MM.1S (cell line): Measurements from ENCODE around the gene ANGPT4.

Experiments
- DNase-seq: peaks from one replicate; pipeline ENCODE4 v3.0.0-alpha.2; 2015
- H2AFZ ChIP-seq: fragments of 300-600 bp; sonication (generic); 2 replicates; pipeline ENCODE4 v1.6.0; 2016; ENCODE audit warnings: antibody characterized with exemption, low read length
- H3F3A ChIP-seq: fragments of 300-600 bp; sonication (generic); 2 replicates; pipeline ENCODE4 v1.6.1; 2016; ENCODE audit warnings: mild to moderate bottlenecking, antibody characterized with exemption, low read length, moderate library complexity, mixed read lengths; ENCODE audit not compliant: insufficient read depth
- H3K27ac ChIP-seq: fragments of 300-600 bp; sonication (generic); 2 replicates; pipeline ENCODE4 v1.5.1; 2016; ENCODE audit warnings: mild to moderate bottlenecking, low read length
- H3K27me3 ChIP-seq: fragments of 300-600 bp; sonication (generic); replicated peaks from 2 replicates; pipeline ENCODE4 v1.6.0; 2016; ENCODE audit warnings: low read length; ENCODE audit not compliant: insufficient read depth
- H3K36me3 ChIP-seq: fragments of 300-600 bp; sonication (generic); replicated peaks from 2 replicates; pipeline ENCODE4 v1.6.1; 2016; ENCODE audit warnings: mild to moderate bottlenecking, low read length, mixed read lengths; ENCODE audit not compliant: insufficient read depth
- H3K4me1 ChIP-seq: fragments of 300-600 bp; sonication (generic); 2 replicates; pipeline ENCODE4 v1.6.1; 2016; ENCODE audit warnings: low read length, mixed read lengths
- H3K4me2 ChIP-seq: fragments of 300-600 bp; sonication (generic); 2 replicates; pipeline ENCODE4 v1.6.0; 2016; ENCODE audit warnings: low read depth, low read length
- H3K4me3 ChIP-seq: fragments of 300-600 bp; sonication (generic); 2 replicates; pipeline ENCODE4 v1.5.1; 2016; ENCODE audit warnings: low read length, mixed read lengths
- H3K79me2 ChIP-seq: fragments of 300-600 bp; sonication (generic); 2 replicates; pipeline ENCODE4 v1.6.1; 2016; ENCODE audit warnings: mixed run types, low read length, mixed read lengths
- H3K9ac ChIP-seq: fragments of 300-600 bp; sonication (generic); 2 replicates; pipeline ENCODE4 v1.6.1; 2016; ENCODE audit warnings: low read length, mixed read lengths
- H3K9me2 ChIP-seq: fragments of 300-600 bp; sonication (generic); replicated peaks from 2 replicates; pipeline ENCODE4 v1.6.1; 2016; ENCODE audit warnings: mild to moderate bottlenecking, low read length, mixed read lengths; ENCODE audit not compliant: insufficient read depth
- H3K9me3 ChIP-seq: fragments of 300-600 bp; sonication (generic); replicated peaks from 2 replicates; pipeline ENCODE4 v1.6.1; 2016; ENCODE audit warnings: mild to moderate bottlenecking, low read length, mixed read lengths; ENCODE audit not compliant: insufficient read depth
- H4K20me1 ChIP-seq: fragments of 300-600 bp; sonication (generic); 2 replicates; pipeline ENCODE4 v1.6.1; 2016; ENCODE audit warnings: mild to moderate bottlenecking, low read length, moderate library complexity, mixed read lengths; ENCODE audit not compliant: insufficient read depth
- EZH2 ChIP-seq: fragments of 300-600 bp; sonication (generic); optimal IDR thresholded peaks from 2 replicates; pipeline ENCODE3; 2017; ENCODE audit warnings: low read depth, mild to moderate bottlenecking, antibody characterized with exemption, low read length, mixed read lengths
- EZH2phosphoT487 ChIP-seq: fragments of 300-600 bp; sonication (generic); IDR thresholded peaks from 2 replicates; pipeline ENCODE4 v1.6.1; 2018; ENCODE audit warnings: antibody characterized with exemption, low read length
- TF ChIP-seq, protein P1 (sequence below): fragments of 300-600 bp; sonication (generic); IDR thresholded peaks from 2 replicates; pipeline ENCODE4 v1.5.1; 2016; ENCODE audit warnings: antibody characterized with exemption, low read length, mixed read lengths

Gene ANGPT4

DNA sequence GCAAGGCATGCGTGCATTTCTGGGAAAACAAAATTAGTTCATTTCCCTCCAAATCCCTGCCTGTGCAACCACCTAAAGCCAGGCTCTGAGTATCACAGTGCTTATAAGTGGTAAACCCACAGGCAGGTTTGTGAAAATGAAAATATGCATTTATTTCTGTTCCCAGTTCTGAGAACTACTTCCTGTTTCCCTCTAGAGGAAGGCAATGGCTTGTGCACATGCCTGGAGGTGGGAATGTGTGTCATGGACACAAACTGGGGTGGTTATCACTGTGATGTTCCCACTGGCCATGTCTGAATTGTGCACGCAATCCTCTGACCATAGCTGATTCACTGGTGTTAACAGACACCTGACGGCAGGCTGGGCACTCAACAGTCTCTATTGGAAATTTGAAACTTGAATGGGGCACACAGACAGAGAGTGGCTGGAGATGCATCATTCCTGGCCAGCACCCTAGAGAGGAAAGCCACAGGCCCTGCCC lies 56.3 kb downstream of the ANGPT4 start:
- H3K4me2 ChIP-seq, result peak overlapping the region; percentile 13; the same call in 1 of the 2 replicates
- DNase-seq, result no peak
- H2AFZ ChIP-seq, result no peak overlapping the region
- no peaks in the 10 kb centered on the region for H3F3A ChIP-seq
- H3K79me2 ChIP-seq, result no peaks in the 10 kb centered on the region
- H4K20me1 ChIP-seq, result no peaks in the 10 kb centered on the region
- no peak overlapping the region for H3K9ac ChIP-seq
- H3K9me2 ChIP-seq, result no peaks in the 10 kb centered on the region
- H3K27ac ChIP-seq, result no peak overlapping the region
- TF ChIP-seq EZH2phosphoT487, result no peak
- TF ChIP-seq, protein P1, sequence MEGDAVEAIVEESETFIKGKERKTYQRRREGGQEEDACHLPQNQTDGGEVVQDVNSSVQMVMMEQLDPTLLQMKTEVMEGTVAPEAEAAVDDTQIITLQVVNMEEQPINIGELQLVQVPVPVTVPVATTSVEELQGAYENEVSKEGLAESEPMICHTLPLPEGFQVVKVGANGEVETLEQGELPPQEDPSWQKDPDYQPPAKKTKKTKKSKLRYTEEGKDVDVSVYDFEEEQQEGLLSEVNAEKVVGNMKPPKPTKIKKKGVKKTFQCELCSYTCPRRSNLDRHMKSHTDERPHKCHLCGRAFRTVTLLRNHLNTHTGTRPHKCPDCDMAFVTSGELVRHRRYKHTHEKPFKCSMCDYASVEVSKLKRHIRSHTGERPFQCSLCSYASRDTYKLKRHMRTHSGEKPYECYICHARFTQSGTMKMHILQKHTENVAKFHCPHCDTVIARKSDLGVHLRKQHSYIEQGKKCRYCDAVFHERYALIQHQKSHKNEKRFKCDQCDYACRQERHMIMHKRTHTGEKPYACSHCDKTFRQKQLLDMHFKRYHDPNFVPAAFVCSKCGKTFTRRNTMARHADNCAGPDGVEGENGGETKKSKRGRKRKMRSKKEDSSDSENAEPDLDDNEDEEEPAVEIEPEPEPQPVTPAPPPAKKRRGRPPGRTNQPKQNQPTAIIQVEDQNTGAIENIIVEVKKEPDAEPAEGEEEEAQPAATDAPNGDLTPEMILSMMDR, result no peak
- no peak for TF ChIP-seq EZH2
- H3K4me1 ChIP-seq, result peaks cover 10% of the 10 kb centered on the region
- H3K36me3 ChIP-seq, result no peaks in the 10 kb centered on the region
- H3K9me3 ChIP-seq, result no peaks in the 10 kb centered on the region
- no peak overlapping the region for H3K4me3 ChIP-seq
- no peaks in the 10 kb centered on the region for H3K27me3 ChIP-seq

DNA sequence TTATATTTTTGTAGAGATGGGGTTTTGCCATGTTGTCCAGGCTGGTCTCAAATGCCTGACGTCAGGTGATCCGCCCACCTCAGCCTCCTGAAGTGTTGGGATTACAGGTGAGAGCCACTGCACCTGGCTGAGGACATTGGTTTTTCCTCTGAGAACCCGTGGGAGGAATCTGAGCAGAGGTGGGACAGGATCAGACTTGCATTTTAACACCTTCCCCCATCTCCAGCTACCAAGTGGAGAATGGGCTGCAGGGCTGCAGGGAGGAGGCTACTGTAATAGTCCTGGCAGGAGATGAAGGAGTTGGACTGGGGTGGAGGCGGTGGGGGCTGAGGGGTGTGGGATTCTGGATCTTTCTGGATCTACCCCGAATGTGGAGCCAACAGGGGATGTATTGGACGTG lies 58.1 kb downstream of the ANGPT4 start:
- TF ChIP-seq, protein P1, result no peak
- no peak for TF ChIP-seq EZH2phosphoT487
- TF ChIP-seq EZH2, result no peak
- Histone ChIP-seq H2AFZ (no peak overlapping the region), H3F3A (no peaks in the 10 kb centered on the region), H3K9me3 (no peaks in the 10 kb centered on the region), H3K79me2 (no peaks in the 10 kb centered on the region), H3K9me2 (no peaks in the 10 kb centered on the region), H3K9ac (no peak overlapping the region), H3K4me1 (peaks cover 10% of the 10 kb centered on the region), H3K27me3 (no peaks in the 10 kb centered on the region), H4K20me1 (no peaks in the 10 kb centered on the region), H3K36me3 (no peaks in the 10 kb centered on the region), H3K27ac (no peak overlapping the region), H3K4me3 (no peak overlapping the region), H3K4me2 (no peak overlapping the region)
- DNase-seq, result no peak

DNA sequence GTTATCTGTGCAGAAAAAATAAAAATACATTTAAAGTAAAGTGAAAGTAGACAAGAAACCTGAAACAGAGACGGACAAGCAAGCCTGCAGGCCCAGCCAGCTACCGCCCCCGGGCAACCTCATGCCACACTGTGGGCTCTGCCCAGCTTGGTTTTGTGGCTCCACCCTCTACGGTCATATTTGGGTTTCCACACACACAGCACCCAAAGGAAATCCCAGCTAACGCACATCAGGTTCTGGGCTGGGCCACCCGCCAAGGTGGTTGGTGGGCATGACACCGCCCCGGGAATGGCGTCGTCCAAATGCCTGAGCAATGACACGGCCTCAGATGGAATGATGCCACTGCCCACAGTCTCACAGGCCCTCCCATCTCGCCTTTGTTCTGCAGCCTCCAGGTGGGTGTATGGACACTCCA lies 59.8 kb downstream of the ANGPT4 start:
- no peak overlapping the region for H3K4me2 ChIP-seq
- H3K36me3 ChIP-seq, result no peaks in the 10 kb centered on the region
- H2AFZ ChIP-seq, result no peak overlapping the region
- no peak overlapping the region for H3K4me3 ChIP-seq
- no peak for DNase-seq
- H3K27ac ChIP-seq, result no peak overlapping the region
- no peaks in the 10 kb centered on the region for H3K27me3 ChIP-seq
- H3K4me1 ChIP-seq, result peaks cover 10% of the 10 kb centered on the region
- no peaks in the 10 kb centered on the region for H3K79me2 ChIP-seq
- no peaks in the 10 kb centered on the region for H3K9me3 ChIP-seq
- H3F3A ChIP-seq, result no peaks in the 10 kb centered on the region
- no peak for TF ChIP-seq EZH2
- TF ChIP-seq, protein P1, result no peak
- TF ChIP-seq EZH2phosphoT487, result no peak
- H3K9ac ChIP-seq, result no peak overlapping the region
- H4K20me1 ChIP-seq, result no peaks in the 10 kb centered on the region
- no peaks in the 10 kb centered on the region for H3K9me2 ChIP-seq
